ENCODE measurements around the gene TLX1. TPM values are rescaled to one million over a fixed set of nuclear protein-coding genes. Genes with fewer than 3 reads are reported as not detected.

Gene TLX1
- total and polyA plus RNA-seq, 9 of the 15 experiments (the other 6 are each of a cell fraction or from before 2014, with no cell fraction given): 0.03 to 3.3 (median 0.19) TPM; not detected in 1

- ChIA-PET CTCF (ENCODE audit: low intra/inter-chr PET ratio) (no interaction called here), POLR2A (interaction anchor here (0.6 to 1.6 kb wide), 2 partner anchors 10 to 50 kb away, joined by 4 to 5 read pairs; no protein-coding TSS in a partner anchor)
- no peak for FAIRE-seq
- in situ Hi-C loops (cut with MboI): no loop called here
- intact Hi-C loops (cut with micrococcal nuclease): no loop called here
- Histone ChIP-seq H4K20me1 (replicated peaks; ENCODE audit: control insufficient read depth, insufficient read depth, low read length) (no peaks in the 10 kb centered on the region), H3K79me2 (ENCODE audit: control insufficient read depth, insufficient read depth, low read length) (no peaks in the 10 kb centered on the region), H2AFZ (ENCODE audit: low read depth, low read length) (no peak overlapping the region), H3K4me1 (replicated peaks in 1 of 2; ENCODE audit: control insufficient read depth in 2 of 2, insufficient read depth in 2 of 2, low read length in 2 of 2) (no peaks in the 10 kb centered on the region), H3K27me3 (ENCODE audit: control insufficient read depth in 2 of 2, insufficient read depth in 2 of 2, low read length in 2 of 2) (peaks cover 5 to 42% of the 10 kb centered on the region in 2 experiments), H3K9me1 (ENCODE audit: control insufficient read depth, insufficient read depth, low read length) (no peaks in the 10 kb centered on the region), H3K9me3 (replicated peaks; ENCODE audit: control insufficient read depth, insufficient read depth, low read depth, low read length) (no peaks in the 10 kb centered on the region), H3K27ac (ENCODE audit: extremely low read depth, low read depth, low read length) (no peak overlapping the region), H3K4me3 (no peak overlapping the region), H3K9ac (ENCODE audit: insufficient read depth in 1 of 2, low read depth in 2 of 2, low read length in 2 of 2) (no peak overlapping the region), H3K4me2 (ENCODE audit: insufficient read depth, low read length) (no peak overlapping the region), H3K36me3 (ENCODE audit: control insufficient read depth, insufficient read depth, low read length) (no peaks in the 10 kb centered on the region)
- DNase-seq (ENCODE audit: extremely low read depth in 1 of 4, low spot score in 3 of 4): no peak
- 0% methylated on average over 2 of the region's 2 CpGs for WGBS (ENCODE audit: insufficient coverage, low coverage, missing lambda C conversion rate)
- no peak for ATAC-seq
- no TSS peak for BruUV-seq (replicated peaks)
- TF ChIP-seq SRSF9 (IDR thresholded peaks at IDR 0.05; ENCODE audit: borderline replicate concordance, low read depth, low read length) (no peak), COPS2 (conservative IDR thresholded peaks at IDR 0.05) (no peak), SPI1 (IDR thresholded peaks at IDR 0.05; ENCODE audit: borderline replicate concordance, low read depth, low read length) (no peak), KLF16 (IDR thresholded peaks at IDR 0.05) (no peak), BCOR (IDR thresholded peaks at IDR 0.05) (no peak), MXD1 (CRISPR knock-in tag; IDR thresholded peaks at IDR 0.05; ENCODE audit: borderline replicate concordance, poor library complexity, severe bottlenecking) (no peak), ZNF124 (CRISPR knock-in tag; IDR thresholded peaks at IDR 0.05) (no peak), ZFPM2 (CRISPR knock-in tag; IDR thresholded peaks at IDR 0.05) (no peak), AFF4 (CRISPR knock-in tag; IDR thresholded peaks at IDR 0.05) (no peak), NFE2 (IDR thresholded peaks at IDR 0.05; ENCODE audit: low read depth) (no peak)
- TF ChIP-seq, protein P1, sequence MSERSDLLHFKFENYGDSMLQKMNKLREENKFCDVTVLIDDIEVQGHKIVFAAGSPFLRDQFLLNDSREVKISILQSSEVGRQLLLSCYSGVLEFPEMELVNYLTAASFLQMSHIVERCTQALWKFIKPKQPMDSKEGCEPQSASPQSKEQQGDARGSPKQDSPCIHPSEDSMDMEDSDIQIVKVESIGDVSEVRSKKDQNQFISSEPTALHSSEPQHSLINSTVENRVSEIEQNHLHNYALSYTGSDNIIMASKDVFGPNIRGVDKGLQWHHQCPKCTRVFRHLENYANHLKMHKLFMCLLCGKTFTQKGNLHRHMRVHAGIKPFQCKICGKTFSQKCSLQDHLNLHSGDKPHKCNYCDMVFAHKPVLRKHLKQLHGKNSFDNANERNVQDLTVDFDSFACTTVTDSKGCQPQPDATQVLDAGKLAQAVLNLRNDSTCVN (CRISPR knock-in tag; IDR thresholded peaks at IDR 0.05): no peak
- TF ChIP-seq, protein P2, sequence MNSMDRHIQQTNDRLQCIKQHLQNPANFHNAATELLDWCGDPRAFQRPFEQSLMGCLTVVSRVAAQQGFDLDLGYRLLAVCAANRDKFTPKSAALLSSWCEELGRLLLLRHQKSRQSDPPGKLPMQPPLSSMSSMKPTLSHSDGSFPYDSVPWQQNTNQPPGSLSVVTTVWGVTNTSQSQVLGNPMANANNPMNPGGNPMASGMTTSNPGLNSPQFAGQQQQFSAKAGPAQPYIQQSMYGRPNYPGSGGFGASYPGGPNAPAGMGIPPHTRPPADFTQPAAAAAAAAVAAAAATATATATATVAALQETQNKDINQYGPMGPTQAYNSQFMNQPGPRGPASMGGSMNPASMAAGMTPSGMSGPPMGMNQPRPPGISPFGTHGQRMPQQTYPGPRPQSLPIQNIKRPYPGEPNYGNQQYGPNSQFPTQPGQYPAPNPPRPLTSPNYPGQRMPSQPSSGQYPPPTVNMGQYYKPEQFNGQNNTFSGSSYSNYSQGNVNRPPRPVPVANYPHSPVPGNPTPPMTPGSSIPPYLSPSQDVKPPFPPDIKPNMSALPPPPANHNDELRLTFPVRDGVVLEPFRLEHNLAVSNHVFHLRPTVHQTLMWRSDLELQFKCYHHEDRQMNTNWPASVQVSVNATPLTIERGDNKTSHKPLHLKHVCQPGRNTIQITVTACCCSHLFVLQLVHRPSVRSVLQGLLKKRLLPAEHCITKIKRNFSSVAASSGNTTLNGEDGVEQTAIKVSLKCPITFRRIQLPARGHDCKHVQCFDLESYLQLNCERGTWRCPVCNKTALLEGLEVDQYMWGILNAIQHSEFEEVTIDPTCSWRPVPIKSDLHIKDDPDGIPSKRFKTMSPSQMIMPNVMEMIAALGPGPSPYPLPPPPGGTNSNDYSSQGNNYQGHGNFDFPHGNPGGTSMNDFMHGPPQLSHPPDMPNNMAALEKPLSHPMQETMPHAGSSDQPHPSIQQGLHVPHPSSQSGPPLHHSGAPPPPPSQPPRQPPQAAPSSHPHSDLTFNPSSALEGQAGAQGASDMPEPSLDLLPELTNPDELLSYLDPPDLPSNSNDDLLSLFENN (IDR thresholded peaks at IDR 0.05; ENCODE audit: low read depth in 2 of 2, low read length in 2 of 2): no peak
These were observed 27.7 kb upstream of the TLX1 start for GRCh38 chr10:101103430-101103829.
